ENCODE results near the gene FAM168A.

DNA sequence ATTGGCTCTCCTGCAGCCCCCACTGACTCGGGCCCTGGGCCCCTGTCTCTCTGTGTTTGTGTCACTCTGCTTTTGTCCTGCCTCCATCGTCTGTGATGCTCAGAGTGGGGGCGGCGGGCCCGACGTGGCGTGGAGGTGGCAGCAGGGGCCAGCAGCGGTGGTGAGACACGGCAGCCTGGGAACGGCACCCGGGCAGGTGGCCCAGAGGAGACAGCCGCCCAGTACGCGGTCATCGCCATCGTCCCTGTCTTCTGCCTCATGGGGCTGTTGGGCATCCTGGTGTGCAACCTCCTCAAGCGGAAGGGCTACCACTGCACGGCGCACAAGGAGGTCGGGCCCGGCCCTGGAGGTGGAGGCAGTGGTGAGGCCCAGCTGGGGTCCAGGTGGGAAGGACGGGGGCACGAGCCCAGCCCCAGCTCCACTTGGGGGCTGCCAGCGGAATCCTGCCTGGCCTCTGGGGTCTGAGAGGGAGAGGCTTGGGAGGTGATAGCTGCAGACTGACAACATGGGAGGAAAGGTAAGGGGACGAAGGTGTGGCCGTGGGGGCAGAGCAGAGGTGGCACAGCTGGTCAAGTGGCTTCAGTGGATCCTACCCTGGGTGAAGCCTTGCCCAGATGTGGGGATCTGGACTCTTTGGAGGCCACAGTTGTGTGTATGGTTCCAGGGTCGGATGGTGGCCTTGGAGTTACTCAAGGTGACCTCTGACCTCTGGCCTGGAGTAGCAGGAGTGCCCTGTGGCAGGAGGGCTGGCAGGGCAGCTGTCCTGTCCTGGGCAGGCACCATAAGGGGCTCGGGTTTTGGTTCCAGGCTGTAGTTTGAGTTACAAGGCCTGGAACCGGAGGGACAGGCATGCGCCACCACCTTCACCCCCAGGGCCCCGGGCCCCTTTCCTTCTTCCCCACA, 205.6 kb downstream of the FAM168A start:
- TF ChIP-seq, protein P1, sequence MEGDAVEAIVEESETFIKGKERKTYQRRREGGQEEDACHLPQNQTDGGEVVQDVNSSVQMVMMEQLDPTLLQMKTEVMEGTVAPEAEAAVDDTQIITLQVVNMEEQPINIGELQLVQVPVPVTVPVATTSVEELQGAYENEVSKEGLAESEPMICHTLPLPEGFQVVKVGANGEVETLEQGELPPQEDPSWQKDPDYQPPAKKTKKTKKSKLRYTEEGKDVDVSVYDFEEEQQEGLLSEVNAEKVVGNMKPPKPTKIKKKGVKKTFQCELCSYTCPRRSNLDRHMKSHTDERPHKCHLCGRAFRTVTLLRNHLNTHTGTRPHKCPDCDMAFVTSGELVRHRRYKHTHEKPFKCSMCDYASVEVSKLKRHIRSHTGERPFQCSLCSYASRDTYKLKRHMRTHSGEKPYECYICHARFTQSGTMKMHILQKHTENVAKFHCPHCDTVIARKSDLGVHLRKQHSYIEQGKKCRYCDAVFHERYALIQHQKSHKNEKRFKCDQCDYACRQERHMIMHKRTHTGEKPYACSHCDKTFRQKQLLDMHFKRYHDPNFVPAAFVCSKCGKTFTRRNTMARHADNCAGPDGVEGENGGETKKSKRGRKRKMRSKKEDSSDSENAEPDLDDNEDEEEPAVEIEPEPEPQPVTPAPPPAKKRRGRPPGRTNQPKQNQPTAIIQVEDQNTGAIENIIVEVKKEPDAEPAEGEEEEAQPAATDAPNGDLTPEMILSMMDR (IDR thresholded peaks at IDR 0.05) = no peak
- TF ChIP-seq EZH2 (IDR thresholded peaks at IDR 0.05) = no peak
- TF ChIP-seq EZH2phosphoT487 (IDR thresholded peaks at IDR 0.05) = no peak
